GM12878 (cell line): ENCODE measurements around the gene PPP1R7. TPM values are rescaled to one million over a fixed set of nuclear protein-coding genes. Genes with fewer than 3 reads are reported as not detected.

Experiments used
- ATAC-seq: fragments of 200-7000 bp; cut with Tn5 transposase; 3 replicates; pipeline ENCODE4 v1.9.1; 2020; ENCODE audit warnings: mild to moderate bottlenecking, moderate library complexity
- BruUV-seq: library from RNA; stranded (reverse); fragments of 400-500 nt; replicated peaks from 2 replicates; lab custom pipeline; 2021; lab: Mats Ljungman, UMichigan
- CTCF ChIA-PET: fragments of 300-600 bp; sonication (Branson Sonifier 250); formaldehyde crosslinking; extraction: SDS; loops from one replicate; lab custom pipeline; 2021; ENCODE audit warnings: inconsistent platforms; lab: Yijun Ruan, JAX
- POLR2A ChIA-PET: fragments of 350-600 bp; formaldehyde crosslinking; extraction: SDS; loops from one replicate; lab custom pipeline; 2021; ENCODE audit warnings: inconsistent platforms; lab: Charles Lee
- RAD21 ChIA-PET: fragments of 300-600 bp; sonication (Branson Sonifier 250); formaldehyde crosslinking; loops from one replicate; lab custom pipeline; 2023; ENCODE audit warnings: antibody characterized with exemption; ENCODE audit not compliant: unreplicated experiment; lab: Charles Lee
- SMC1A ChIA-PET: fragments of 300-600 bp; sonication (Branson Sonifier 250); formaldehyde crosslinking; loops from one replicate; lab custom pipeline; 2023; ENCODE audit not compliant: unreplicated experiment, uncharacterized antibody; lab: Charles Lee
- DNase-seq: peaks from one replicate; pipeline ENCODE4 v3.0.0-alpha.2; 2011; ENCODE audit warnings: low read depth, low spot score
- FAIRE-seq: peaks from 3 replicates; lab custom pipeline; 2011; peaks lifted over from hg19 to GRCh38; lab: Jason Lieb, UNC
- H2AFZ ChIP-seq: 2 replicates; pipeline ENCODE4 v1.6.0; 2011; ENCODE audit warnings: low read depth, low read length, control low read depth; ENCODE audit not compliant: control insufficient read depth
- H3K27ac ChIP-seq: 2 replicates; pipeline ENCODE4 v1.5.1; 2011; ENCODE audit warnings: control low read depth; ENCODE audit not compliant: control insufficient read depth, insufficient read depth
- H3K27me3 ChIP-seq, 2 experiments: replicated peaks in 1 of 2; 2 replicates each; pipeline versions ENCODE4 v1.6.0 to v1.6.1; 2011; ENCODE audit warnings: low read length in 1 of 2; ENCODE audit not compliant: control insufficient read depth in 2 of 2, insufficient read depth in 2 of 2
- H3K36me3 ChIP-seq, 2 experiments: 2 replicates each; pipeline ENCODE4 v1.5.1; 2011; ENCODE audit warnings: low read length in 1 of 2; ENCODE audit not compliant: control insufficient read depth in 2 of 2, insufficient read depth in 2 of 2
- H3K4me1 ChIP-seq: 2 replicates; pipeline ENCODE4 v1.6.1; 2011; ENCODE audit warnings: mild to moderate bottlenecking, low read length, moderate library complexity, mixed read lengths; ENCODE audit not compliant: control insufficient read depth, insufficient read depth
- H3K4me2 ChIP-seq: 2 replicates; pipeline ENCODE4 v1.6.0; 2011; ENCODE audit warnings: control low read depth; ENCODE audit not compliant: control insufficient read depth, insufficient read depth
- H3K4me3 ChIP-seq: fragments of 200-600 bp; sonication (generic); 2 replicates; pipeline ENCODE4 v1.5.1; 2016
- H3K79me2 ChIP-seq: 2 replicates; pipeline ENCODE4 v1.6.0; 2011; ENCODE audit warnings: low read length; ENCODE audit not compliant: control insufficient read depth, insufficient read depth
- H3K9ac ChIP-seq: 2 replicates; pipeline ENCODE4 v1.8.0; 2011; ENCODE audit warnings: low read length, control low read depth, mixed read lengths; ENCODE audit not compliant: control insufficient read depth, insufficient read depth
- H3K9me3 ChIP-seq: replicated peaks from 3 replicates; pipeline ENCODE4 v1.5.1; 2011; ENCODE audit warnings: mild to moderate bottlenecking, low read length; ENCODE audit not compliant: control insufficient read depth, insufficient read depth
- H4K20me1 ChIP-seq: 2 replicates; pipeline ENCODE4 v1.6.0; 2011; ENCODE audit not compliant: control insufficient read depth, insufficient read depth
- BCLAF1 ChIP-seq: fragments of 450-650 bp; IDR thresholded peaks from 2 replicates; pipeline ENCODE4 v1.6.1; 2017; ENCODE audit warnings: antibody characterized with exemption, mild to moderate bottlenecking, moderate library complexity
- CUX1 ChIP-seq: IDR thresholded peaks from 2 replicates; pipeline ENCODE4 v1.6.1; 2012; ENCODE audit warnings: improper control_type of control experiment, low read depth, low read length; ENCODE audit not compliant: insufficient replicate concordance
- IRF5 ChIP-seq: fragments of 450-650 bp; IDR thresholded peaks from 2 replicates; pipeline ENCODE4 v1.6.1; 2017; ENCODE audit warnings: borderline replicate concordance
- POU2F2 ChIP-seq: IDR thresholded peaks from 3 replicates; pipeline ENCODE4 v1.6.1; 2011; ENCODE audit warnings: low read depth, mild to moderate bottlenecking, low read length, borderline replicate concordance
- RAD51 ChIP-seq: fragments of 450-650 bp; IDR thresholded peaks from 2 replicates; pipeline ENCODE4 v1.6.1; 2016; ENCODE audit warnings: moderate library complexity, mild to moderate bottlenecking, inconsistent platforms
- USF2 ChIP-seq: IDR thresholded peaks from 2 replicates; pipeline ENCODE4 v1.6.1; 2011; ENCODE audit warnings: low read depth, low read length, improper control_type of control experiment, borderline replicate concordance
- ZNF622 ChIP-seq: fragments of 450-650 bp; IDR thresholded peaks from 2 replicates; pipeline ENCODE4 v1.6.1; 2017; ENCODE audit warnings: mild to moderate bottlenecking, inconsistent platforms
- ZNF687 ChIP-seq: fragments of 450-650 bp; IDR thresholded peaks from 2 replicates; pipeline ENCODE4 v1.6.1; 2017; ENCODE audit warnings: mild to moderate bottlenecking, moderate library complexity
- WGBS: methylation state at CpG from one replicate; pipeline ENCODE4 v1.1.6; 2016; ENCODE audit warnings: low lambda C conversion rate; ENCODE audit not compliant: insufficient replicate concordance, insufficient coverage; ENCODE audit errors: missing lambda C conversion rate; 5-methylcytosine and 5-hydroxymethylcytosine counted together
- in situ Hi-C: fragments of 300-500 bp; cut with MboI; formaldehyde crosslinking; loops from 9 replicates; pipeline ENCODE4 v1.14.3; 2018; ENCODE audit warnings: mixed read lengths
- intact Hi-C: fragments of 100-400 bp; cut with micrococcal nuclease; formaldehyde crosslinking; loops from one replicate; pipeline ENCODE4 v1.14.2; 2022; ENCODE audit not compliant: unreplicated experiment
- polyA plus RNA-seq, 11 experiments: library from polyadenylated mRNA; depleted of rRNA in 4 of 11; unstranded in 6 of 11; stranded (reverse) in 5 of 11; fragments of >200 nt; fragmentation: Nextera tagmentation in 4 of 11; fragmentation: Illumina TruSeq in 1 of 11; extraction: Ambion mirVana in 4 of 11; extraction: Trizol in 1 of 11; gene quantifications; 1 replicate in 1 of 11; 2 replicates in 10 of 11; pipeline versions ENCODE4 v1.2.1 to v1.2.3, GENCODE V29; 2011 to 2016; ENCODE audit warnings: inconsistent platforms in 2 of 11, missing spikeins in 2 of 11, low read depth in 1 of 11
- total RNA-seq, 4 experiments: library from RNA; depleted of rRNA in 3 of 4; stranded (reverse); fragments of >200 nt in 3 of 4; fragmentation: Illumina TruSeq in 1 of 4; extraction: Trizol in 1 of 4; gene quantifications; 2 replicates each; pipeline versions ENCODE4 v1.2.1 to v1.2.3, GENCODE V29; 2013 to 2021

The PPP1R7 gene
- total and polyA plus RNA-seq, 10 of the 15 experiments (the other 5 are each of a cell fraction or from before 2014, with no cell fraction given), result 78.5 to 174 (median 93.7) TPM

GRCh38 chr2:241187918-241188234, 37.6 kb downstream of the PPP1R7 start:
- H3K4me2 ChIP-seq, result 0 out of 2 replicates have a peak overlapping the region, but pooled peaks have one; percentile 9
- no peaks in the 10 kb centered on the region for H3K27me3 ChIP-seq
- H3K27ac ChIP-seq, result no peak overlapping the region
- in situ Hi-C loops, result no loop called here
- no peaks in the 10 kb centered on the region for H3K79me2 ChIP-seq
- no TSS peak for BruUV-seq
- no peak overlapping the region for H3K9ac ChIP-seq
- H3K4me1 ChIP-seq, result no peaks in the 10 kb centered on the region
- FAIRE-seq (no peak), DNase-seq (no peak), ATAC-seq (no peak)
- H3K36me3 ChIP-seq, result no peaks in the 10 kb centered on the region
- ChIA-PET POLR2A (no interaction called here), RAD21 (no interaction called here), SMC1A (no interaction called here), CTCF (no interaction called here)
- no peaks in the 10 kb centered on the region for H3K9me3 ChIP-seq
- 15% methylated on average over 2 of the region's 4 CpGs for WGBS
- no peaks in the 10 kb centered on the region for H4K20me1 ChIP-seq
- intact Hi-C loops, result no loop called here
- H2AFZ ChIP-seq, result no peak overlapping the region
- H3K4me3 ChIP-seq, result no peak overlapping the region
- no peak for TF ChIP-seq IRF5
- TF ChIP-seq POU2F2, result no peak
- TF ChIP-seq USF2, result no peak
- no peak for TF ChIP-seq CUX1
- TF ChIP-seq ZNF622, result no peak
- TF ChIP-seq BCLAF1, result no peak
- no peak for TF ChIP-seq RAD51
- TF ChIP-seq ZNF687, result no peak
